T-helper 2 cell treated with Interferon-gamma antibody and Interleukin-4, amounts not matched to agents 100 ng/mL and 5 ng/mL, for 36 hours (primary cell): ENCODE data around the gene ITIH3. TPM values are rescaled to one million over a fixed set of nuclear protein-coding genes. Genes with fewer than 3 reads are reported as not detected.

Experiments used
- intact Hi-C: fragments of 100-400 bp; cut with micrococcal nuclease; formaldehyde crosslinking; loops from one replicate; pipeline ENCODE4 v1.15.1; 2023
- total RNA-seq: library from RNA; stranded (reverse); gene quantifications from 2 replicates; pipeline ENCODE4 v1.2.3, GENCODE V29; 2022

The ITIH3 gene
- total RNA-seq, 1 donor from 2014 or later, result not detected

DNA sequence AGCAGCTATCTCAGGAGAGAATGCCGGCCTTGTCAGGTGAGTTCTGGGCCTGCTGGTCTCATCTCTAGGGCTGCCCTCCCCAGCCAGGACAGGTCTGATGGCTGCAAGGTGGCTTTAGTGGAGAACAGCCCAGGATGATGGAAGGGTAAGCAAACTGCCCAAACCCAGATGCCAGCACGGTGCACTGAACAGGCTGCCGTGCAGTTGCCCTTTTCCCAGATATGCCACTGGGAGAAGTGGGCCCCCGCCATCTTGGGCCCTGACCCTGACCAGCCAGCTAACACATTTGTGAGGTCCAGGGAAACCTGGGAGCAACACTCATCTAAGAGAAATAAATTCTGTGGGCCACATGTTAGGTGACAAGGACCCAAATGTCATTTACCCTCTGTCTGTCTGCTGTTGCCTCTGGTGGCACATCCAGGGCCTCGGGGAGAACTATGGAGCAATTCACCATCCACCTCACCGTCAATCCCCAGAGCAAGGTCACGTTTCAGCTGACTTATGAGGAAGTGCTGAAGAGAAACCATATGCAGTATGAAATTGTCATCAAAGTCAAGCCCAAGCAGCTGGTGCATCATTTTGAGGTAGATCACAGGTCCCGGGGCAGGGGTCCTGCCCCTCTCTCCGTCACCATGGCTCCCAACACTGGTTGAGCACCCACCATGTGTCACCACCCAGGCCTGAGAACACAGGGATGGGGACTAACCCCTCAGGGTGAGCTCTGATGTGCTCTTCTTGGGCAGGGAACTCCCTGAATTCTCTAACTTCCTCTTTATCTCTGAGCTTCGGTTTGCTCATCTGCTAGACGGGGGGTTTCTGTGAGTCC lies 15.4 kb upstream of the ITIH3 start:
- intact Hi-C loops, result no loop called here

GRCh38 chr3:52779837-52780585 lies 14.6 kb upstream of the ITIH3 start:
- intact Hi-C loops, result no loop called here

GRCh38 chr3:52781741-52782140 lies 12.9 kb upstream of the ITIH3 start:
- intact Hi-C loops, result no loop called here

GRCh38 chr3:52782412-52783210 lies 12.0 kb upstream of the ITIH3 start:
- intact Hi-C loops, result no loop called here

DNA sequence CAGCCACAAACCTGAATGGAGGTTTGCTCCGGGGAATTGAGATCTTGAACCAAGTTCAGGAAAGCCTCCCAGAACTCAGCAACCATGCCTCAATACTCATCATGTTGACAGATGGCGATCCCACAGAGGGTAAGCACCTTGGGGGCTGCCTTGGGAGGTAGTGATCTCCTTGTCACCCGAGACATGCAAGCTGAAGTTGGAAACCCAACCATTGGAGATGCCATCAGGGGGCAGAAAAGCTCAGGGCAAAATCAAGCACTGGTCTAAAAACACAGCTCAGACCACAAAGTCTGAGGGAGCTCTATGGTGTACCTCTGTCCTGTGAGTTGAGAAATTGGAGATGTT lies 11.4 kb upstream of the ITIH3 start:
- intact Hi-C loops, result no loop called here

DNA sequence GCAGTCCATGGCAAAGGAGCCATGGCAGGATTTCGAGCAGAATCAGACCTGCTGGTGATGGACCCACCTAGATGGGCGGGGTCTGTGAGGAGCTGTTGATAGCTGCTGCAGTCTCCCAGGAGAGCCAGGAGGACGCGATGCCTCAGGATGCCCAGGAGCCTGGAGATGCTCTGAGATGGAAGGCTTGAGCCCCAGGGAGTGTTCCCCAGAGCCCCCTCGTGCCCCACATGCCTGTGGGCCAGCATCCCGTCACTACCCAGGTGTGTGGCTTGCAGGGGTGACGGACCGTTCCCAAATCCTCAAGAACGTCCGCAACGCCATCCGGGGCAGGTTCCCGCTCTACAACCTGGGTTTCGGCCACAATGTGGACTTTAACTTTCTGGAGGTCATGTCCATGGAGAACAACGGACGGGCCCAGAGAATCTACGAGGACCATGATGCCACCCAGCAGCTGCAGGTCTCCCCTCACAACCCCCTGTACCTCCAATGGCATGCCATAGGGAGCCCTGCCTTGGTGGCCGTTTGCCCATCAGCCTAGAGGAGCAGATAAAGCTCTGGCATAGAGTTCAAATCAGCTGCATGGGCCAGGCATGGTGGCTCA lies 10.5 kb upstream of the ITIH3 start:
- intact Hi-C loops, result no loop called here

DNA sequence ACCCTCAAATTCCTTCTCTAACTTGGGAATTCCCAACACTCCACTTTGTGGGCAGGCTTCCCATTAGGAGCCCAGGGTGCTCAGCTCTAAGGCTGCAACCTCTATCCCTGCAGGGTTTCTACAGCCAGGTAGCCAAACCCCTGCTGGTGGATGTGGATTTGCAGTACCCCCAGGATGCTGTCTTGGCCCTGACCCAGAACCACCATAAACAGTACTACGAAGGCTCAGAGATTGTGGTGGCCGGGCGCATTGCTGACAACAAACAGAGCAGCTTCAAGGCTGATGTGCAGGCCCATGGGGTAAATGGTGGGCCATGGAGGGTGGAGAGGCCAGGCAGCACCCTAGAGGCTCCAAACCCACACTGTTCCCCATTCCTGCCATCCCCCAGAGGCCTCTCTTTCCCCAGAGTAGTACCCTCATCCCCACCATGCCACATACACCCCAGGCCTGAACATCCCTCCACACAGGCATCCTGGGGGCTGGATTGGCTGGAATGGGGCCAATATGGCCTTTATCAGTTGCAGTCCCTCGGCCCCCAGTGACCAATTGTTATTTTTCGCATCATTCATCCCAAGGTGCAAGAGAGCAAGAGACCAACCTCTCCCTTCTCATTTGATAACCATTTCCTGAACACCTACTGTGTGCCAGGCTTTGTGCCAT lies 9.5 kb upstream of the ITIH3 start:
- intact Hi-C loops, result no loop called here

DNA sequence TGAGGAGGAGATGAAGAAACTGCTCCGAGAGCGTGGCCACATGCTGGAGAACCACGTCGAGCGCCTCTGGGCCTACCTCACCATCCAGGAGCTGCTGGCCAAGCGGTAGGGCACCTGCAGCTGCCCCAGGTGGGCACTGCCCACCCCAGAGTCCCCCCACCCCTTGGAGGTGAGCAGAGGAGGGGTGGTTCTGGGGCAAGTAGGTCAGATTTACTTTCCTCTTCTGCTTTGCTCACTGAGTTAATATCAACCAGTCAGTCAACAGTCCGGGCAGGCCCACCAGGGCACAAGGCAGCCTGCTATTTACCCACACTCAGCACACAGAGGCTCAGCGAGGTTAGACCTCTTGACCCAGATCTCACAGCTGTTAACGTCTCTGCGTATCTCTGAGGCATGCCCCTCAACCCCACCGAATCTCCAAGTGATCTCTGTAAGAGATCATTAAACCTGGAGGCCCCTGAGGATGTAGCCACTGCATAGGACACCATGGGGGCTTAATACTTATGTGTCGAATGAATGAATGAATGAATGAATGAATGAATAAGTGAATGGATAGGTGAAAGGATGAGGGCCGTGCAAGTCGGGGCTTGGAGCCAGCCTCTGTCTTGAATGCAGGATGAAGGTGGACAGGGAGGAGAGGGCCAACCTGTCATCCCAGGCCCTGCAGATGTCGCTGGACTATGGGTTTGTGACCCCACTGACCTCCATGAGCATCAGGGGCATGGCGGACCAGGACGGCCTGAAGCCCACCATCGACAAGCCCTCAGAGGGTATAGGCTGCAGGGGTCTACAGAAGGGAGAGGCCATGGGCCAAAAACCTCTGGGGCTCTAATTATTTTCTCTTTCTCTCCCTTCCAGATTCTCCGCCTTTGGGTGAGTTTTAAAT lies 8.0 kb upstream of the ITIH3 start:
- intact Hi-C loops, result no loop called here

DNA sequence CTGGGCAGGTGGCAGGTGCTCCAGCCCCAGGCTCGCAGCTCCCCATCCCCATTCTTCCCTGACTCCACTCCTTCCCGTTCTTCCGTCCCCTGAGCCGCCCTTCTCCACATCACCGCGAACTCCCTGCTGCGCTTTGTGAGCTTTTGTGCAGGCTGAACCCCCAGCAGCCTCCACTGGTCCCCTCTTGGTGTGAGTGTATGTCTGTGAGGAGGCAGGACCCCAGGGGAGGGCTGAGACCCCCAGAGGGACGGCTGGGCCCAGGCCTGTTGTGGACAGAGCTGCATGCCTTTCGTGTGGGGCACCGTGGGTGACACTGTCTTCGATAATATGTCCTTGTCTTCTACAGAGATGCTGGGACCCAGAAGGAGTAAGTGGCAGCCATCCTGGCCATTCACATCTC lies 7.3 kb upstream of the ITIH3 start:
- intact Hi-C loops, result no loop called here

DNA sequence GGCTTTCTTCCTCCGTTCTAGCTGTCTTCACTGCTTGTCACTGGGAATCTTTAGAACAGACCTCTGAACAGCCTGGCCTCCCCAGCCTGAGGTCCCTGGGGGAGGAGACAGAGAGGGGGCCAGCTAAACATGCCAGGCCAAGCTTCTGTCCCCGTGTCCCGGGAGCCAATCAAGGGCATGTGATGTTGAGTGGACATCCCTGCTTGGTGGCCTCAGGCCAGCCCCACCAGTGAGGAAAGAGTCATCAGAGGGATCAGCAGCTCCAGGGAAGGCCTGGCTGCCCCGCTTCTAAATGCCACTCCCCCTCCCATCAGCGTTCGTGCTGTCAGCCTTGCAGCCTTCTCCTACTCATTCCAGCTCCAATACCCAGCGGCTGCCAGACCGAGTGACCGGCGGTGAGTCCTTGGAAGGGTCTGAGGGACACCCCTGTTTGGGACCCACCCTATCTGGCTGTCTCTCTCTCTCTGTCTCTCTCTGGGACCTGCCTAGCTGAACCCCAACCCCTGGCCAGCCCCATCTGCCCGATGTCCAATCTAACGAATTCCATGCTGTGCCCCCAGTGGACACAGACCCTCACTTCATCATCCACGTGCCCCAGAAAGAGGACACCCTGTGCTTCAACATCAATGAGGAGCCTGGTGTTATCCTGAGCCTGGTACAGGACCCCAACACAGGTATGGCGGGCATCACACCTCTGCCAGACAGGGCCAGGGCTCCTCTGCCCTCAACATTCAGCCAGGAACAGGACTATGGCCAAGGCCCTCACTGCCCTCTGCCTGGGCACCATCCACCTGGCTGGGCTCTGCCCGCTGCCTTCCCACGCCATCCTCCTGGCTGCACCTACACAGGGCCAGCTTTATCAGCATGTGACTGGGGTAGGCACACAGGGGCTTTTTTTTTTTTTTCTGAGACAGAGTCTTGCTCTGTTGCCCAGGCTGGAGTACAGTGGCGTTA lies 6.6 kb upstream of the ITIH3 start:
- intact Hi-C loops, result no loop called here

DNA sequence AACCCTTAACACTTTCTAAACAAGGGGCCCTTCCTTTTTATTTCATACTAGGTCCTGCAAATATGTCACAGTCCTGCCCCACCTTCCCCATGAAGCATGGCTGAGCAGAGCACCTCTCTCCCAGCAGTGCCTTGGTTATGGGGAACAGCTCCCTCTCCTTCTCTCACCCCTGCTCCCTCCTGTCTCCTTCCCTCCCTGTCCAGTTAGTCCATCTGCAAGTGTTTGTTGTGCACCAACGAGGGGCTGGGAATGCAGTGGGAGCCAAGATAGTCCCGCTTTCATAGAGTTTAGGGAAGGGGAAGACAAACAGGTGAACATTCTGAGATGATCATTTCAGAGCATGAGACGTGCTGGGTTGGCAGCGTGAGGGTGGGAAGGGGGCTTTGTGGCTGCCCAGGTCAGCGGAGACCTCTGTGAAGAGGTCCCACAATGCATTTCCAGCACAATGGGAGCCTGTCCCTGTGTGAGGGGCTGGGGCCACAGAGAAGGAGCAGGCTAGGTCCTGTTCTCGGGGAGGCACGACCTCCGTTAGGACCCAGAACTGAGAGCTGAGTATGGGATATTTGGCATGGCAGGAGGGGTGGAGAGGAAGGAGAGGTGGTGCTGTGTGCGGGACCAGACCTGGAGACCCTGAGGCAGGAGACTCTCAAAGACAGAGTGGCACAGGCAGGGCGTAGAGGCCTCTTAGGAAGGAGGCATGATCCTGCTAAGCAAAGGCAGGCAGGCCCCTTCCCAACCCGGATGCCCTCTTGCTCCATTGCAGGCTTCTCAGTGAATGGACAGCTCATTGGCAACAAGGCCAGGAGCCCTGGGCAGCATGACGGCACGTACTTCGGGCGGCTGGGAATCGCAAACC lies 5.5 kb upstream of the ITIH3 start:
- intact Hi-C loops, result no loop called here

DNA sequence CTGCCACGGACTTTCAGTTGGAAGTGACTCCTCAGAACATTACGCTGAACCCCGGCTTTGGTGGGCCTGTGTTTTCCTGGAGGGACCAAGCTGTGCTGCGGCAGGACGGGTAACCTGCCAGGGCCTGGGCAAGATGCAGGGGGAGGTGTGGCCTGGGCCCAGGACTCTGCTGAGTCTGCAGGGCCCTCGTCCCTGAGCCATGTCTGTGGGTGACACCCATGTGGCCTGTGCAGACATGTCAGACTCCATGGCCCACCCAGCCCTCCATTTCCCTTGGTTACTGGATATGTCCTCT lies 4.9 kb upstream of the ITIH3 start:
- intact Hi-C loops, result no loop called here

GRCh38 chr3:52790337-52790736 lies 4.3 kb upstream of the ITIH3 start:
- intact Hi-C loops, result no loop called here

DNA sequence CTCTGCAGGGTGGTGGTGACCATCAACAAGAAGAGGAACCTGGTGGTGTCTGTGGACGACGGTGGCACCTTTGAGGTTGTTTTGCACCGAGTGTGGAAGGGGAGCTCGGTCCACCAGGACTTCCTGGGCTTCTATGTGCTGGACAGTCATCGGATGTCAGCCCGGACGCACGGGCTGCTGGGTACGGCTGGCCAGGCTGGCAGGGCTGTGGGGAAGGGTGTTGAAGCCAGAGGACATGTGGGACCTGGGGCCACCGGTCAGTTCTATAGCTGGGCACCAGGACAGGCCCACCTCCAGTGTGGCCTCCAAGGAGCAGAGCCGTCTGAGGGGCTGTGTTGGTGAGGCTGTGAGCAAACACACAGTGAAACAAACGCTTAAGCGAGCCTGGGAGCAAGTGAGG lies 3.9 kb upstream of the ITIH3 start:
- intact Hi-C loops, result no loop called here

DNA sequence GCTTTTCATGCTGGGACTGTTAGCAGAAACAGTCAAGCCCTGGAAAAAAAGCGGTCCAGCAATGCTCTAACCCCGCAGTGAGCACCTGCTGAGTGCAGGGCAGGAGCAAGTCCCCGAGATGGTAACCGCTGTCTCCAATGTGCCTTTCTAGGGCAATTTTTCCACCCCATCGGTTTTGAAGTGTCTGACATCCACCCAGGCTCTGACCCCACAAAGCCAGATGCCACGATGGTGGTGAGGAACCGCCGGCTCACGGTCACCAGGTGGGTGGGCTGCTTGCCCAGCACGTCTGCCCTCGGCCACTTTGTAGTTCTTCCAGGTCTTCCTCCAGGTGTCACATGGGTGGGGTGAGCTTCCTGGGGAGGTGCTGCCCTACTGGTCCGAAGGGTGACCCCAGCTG lies 3.2 kb upstream of the ITIH3 start:
- intact Hi-C loops, result no loop called here

GRCh38 chr3:52791928-52792327 lies 2.7 kb upstream of the ITIH3 start:
- intact Hi-C loops, result no loop called here

- intact Hi-C loops, result no loop called here
Measured at GRCh38 chr3:52792413-52792812, 2.2 kb upstream of the ITIH3 start.

DNA sequence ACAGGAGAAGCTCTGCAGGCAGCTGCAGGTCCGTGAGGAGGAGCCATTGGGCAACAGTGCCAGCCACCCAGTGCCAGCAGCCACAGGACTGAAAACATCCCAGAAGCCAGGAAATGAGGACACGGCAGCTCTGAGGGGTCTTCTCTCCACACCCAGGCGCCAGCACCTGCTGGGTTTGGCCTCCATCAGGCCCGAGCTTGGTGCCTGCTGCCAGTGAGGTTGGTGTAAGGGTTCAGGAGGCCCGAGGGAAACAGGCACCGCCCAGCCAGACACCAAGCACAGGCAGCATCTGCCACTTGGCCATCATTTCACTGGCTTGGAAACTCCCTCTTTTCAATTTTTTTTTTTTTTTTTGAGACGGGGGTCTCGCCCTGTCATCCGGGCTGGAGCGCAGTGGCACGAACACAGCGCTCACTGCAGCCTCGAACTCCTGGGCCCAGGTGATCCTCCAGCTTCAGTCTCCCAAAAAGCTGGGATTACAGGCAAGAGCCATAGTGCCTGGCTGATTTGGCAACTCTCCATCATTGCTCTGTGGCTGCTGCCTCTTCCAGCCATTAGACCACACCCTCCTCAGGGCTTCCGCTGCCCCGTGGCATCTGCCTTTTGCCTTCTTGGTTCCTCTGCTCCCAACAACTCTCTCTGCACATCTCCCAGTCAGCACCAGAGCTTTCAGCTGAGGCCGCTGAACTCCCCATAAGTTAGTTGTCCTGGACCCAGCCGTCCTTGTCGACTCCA lies 1.5 kb upstream of the ITIH3 start:
- intact Hi-C loops, result no loop called here
